GM19452 (cell line): ENCODE data around the gene HMBS.
"Not testable (repeated sequence)": the region's sequence is repeated elsewhere in the genome, so short reads cannot be mapped to it uniquely, and the experiment has no call there.

Experiments
- ATAC-seq: cut with Tn5 transposase; IDR thresholded peaks from one replicate; pipeline ENCODE4 v1.9.1; 2021; ENCODE audit not compliant: unreplicated experiment

Gene HMBS

GRCh38 chr11:119118227-119118626, 33.5 kb downstream of the HMBS start:
- no peak for ATAC-seq

- ATAC-seq = no peak
These were observed 34.3 kb downstream of the HMBS start for GRCh38 chr11:119118946-119119345.

GRCh38 chr11:119120639-119121007, 35.9 kb downstream of the HMBS start:
- no peak for ATAC-seq

GRCh38 chr11:119121008-119121810, 36.5 kb downstream of the HMBS start, which contains the start of gene HINFP:
TSS of gene HINFP (plus strand) at chr11:119121580. CDS start at chr11:119126945, 5,365 bp downstream.
- peak; percentile 96 for ATAC-seq

- peak; percentile 4 for ATAC-seq
These were observed 37.1 kb downstream of the HMBS start for GRCh38 chr11:119121811-119122124.

GRCh38 chr11:119125821-119126220, 41.1 kb downstream of the HMBS start:
- ATAC-seq = no peak

- ATAC-seq = no peak
These were observed 42.1 kb downstream of the HMBS start for GRCh38 chr11:119126675-119127268.

- ATAC-seq = no peak
These were observed 46.0 kb downstream of the HMBS start for GRCh38 chr11:119130662-119131061.

GRCh38 chr11:119134389-119134978, 49.8 kb downstream of the HMBS start:
- no peak for ATAC-seq

GRCh38 chr11:119139276-119139675, 54.6 kb downstream of the HMBS start:
- not testable (repeated sequence) for ATAC-seq
